ENCODE results near the gene CNGA2. TPM values are rescaled to one million over a fixed set of nuclear protein-coding genes. Genes with fewer than 3 reads are reported as not detected.

The CNGA2 gene
- total and polyA plus RNA-seq, 4 donors, result not detected

GRCh38 chrX:151698485-151698884, 36.1 kb upstream of the CNGA2 start:
- Histone ChIP-seq H3K4me1 (ENCODE audit: control insufficient read depth, insufficient read depth, low read length) (peaks cover 24% of the 10 kb centered on the region), H3K9me3 (ENCODE audit: control insufficient read depth, insufficient read depth, low read length) (no peaks in the 10 kb centered on the region), H3K27ac (ENCODE audit: low read depth, low read length) (no peak overlapping the region), H3K4me3 (ENCODE audit: low read depth, low read length) (no peak overlapping the region), H3K36me3 (ENCODE audit: control insufficient read depth, insufficient read depth, low read length) (peaks cover 12% of the 10 kb centered on the region), H3K27me3 (ENCODE audit: control insufficient read depth, insufficient read depth, low read length) (no peaks in the 10 kb centered on the region)
- DNase-seq (ENCODE audit: low read depth in 4 of 6, low spot score in 6 of 6), result no peak
- WGBS (ENCODE audit: insufficient coverage), result 72% methylated on average over 6 of the region's 6 CpGs

GRCh38 chrX:151699746-151700145, 34.8 kb upstream of the CNGA2 start:
- H3K4me3 ChIP-seq (ENCODE audit: low read depth, low read length), result no peak overlapping the region
- no peak overlapping the region for H3K27ac ChIP-seq (ENCODE audit: low read depth, low read length)
- no peaks in the 10 kb centered on the region for H3K27me3 ChIP-seq (ENCODE audit: control insufficient read depth, insufficient read depth, low read length)
- WGBS (ENCODE audit: insufficient coverage), result 89% methylated on average over 9 of the region's 9 CpGs
- H3K4me1 ChIP-seq (ENCODE audit: control insufficient read depth, insufficient read depth, low read length), result peaks cover 17% of the 10 kb centered on the region
- H3K9me3 ChIP-seq (ENCODE audit: control insufficient read depth, insufficient read depth, low read length), result no peaks in the 10 kb centered on the region
- H3K36me3 ChIP-seq (ENCODE audit: control insufficient read depth, insufficient read depth, low read length), result peaks cover 12% of the 10 kb centered on the region
- no peak for DNase-seq (ENCODE audit: low read depth in 4 of 6, low spot score in 6 of 6)

GRCh38 chrX:151700581-151700980, 34.0 kb upstream of the CNGA2 start:
- Histone ChIP-seq H3K4me3 (ENCODE audit: low read depth, low read length) (no peak overlapping the region), H3K36me3 (ENCODE audit: control insufficient read depth, insufficient read depth, low read length) (peaks cover 12% of the 10 kb centered on the region), H3K4me1 (ENCODE audit: control insufficient read depth, insufficient read depth, low read length) (peaks cover 14% of the 10 kb centered on the region), H3K27me3 (ENCODE audit: control insufficient read depth, insufficient read depth, low read length) (no peaks in the 10 kb centered on the region), H3K27ac (ENCODE audit: low read depth, low read length) (no peak overlapping the region), H3K9me3 (ENCODE audit: control insufficient read depth, insufficient read depth, low read length) (no peaks in the 10 kb centered on the region)
- 82% methylated on average over 16 of the region's 16 CpGs for WGBS (ENCODE audit: insufficient coverage)
- DNase-seq (ENCODE audit: low read depth in 4 of 6, low spot score in 6 of 6), result no peak

- peaks cover 9% of the 10 kb centered on the region for H3K4me1 ChIP-seq (ENCODE audit: control insufficient read depth, insufficient read depth, low read length)
- H3K9me3 ChIP-seq (ENCODE audit: control insufficient read depth, insufficient read depth, low read length), result no peaks in the 10 kb centered on the region
- WGBS (ENCODE audit: insufficient coverage), result no CpG with 5 or more reads among the region's 4 CpGs
- H3K36me3 ChIP-seq (ENCODE audit: control insufficient read depth, insufficient read depth, low read length), result peaks cover 12% of the 10 kb centered on the region
- no peak overlapping the region for H3K4me3 ChIP-seq (ENCODE audit: low read depth, low read length)
- no peaks in the 10 kb centered on the region for H3K27me3 ChIP-seq (ENCODE audit: control insufficient read depth, insufficient read depth, low read length)
- no peak overlapping the region for H3K27ac ChIP-seq (ENCODE audit: low read depth, low read length)
- DNase-seq (ENCODE audit: low read depth in 4 of 6, low spot score in 6 of 6), result no peak
Measured at GRCh38 chrX:151701071-151701470, 33.5 kb upstream of the CNGA2 start.

- H3K27me3 ChIP-seq (ENCODE audit: control insufficient read depth, insufficient read depth, low read length), result no peaks in the 10 kb centered on the region
Measured at GRCh38 chrX:151701531-151701930, 33.0 kb upstream of the CNGA2 start.

GRCh38 chrX:151702026-151702714, 32.4 kb upstream of the CNGA2 start:
- no peak overlapping the region for H3K4me3 ChIP-seq (ENCODE audit: low read depth, low read length)
- no peak overlapping the region for H3K27ac ChIP-seq (ENCODE audit: low read depth, low read length)
- no peaks in the 10 kb centered on the region for H3K9me3 ChIP-seq (ENCODE audit: control insufficient read depth, insufficient read depth, low read length)
- H3K36me3 ChIP-seq (ENCODE audit: control insufficient read depth, insufficient read depth, low read length), result peaks cover 12% of the 10 kb centered on the region
- DNase-seq (ENCODE audit: low read depth in 4 of 6, low spot score in 6 of 6), result no peak
- H3K4me1 ChIP-seq (ENCODE audit: control insufficient read depth, insufficient read depth, low read length), result peaks cover 8% of the 10 kb centered on the region
- WGBS (ENCODE audit: insufficient coverage), result 59% methylated on average over 3 of the region's 9 CpGs
- no peaks in the 10 kb centered on the region for H3K27me3 ChIP-seq (ENCODE audit: control insufficient read depth, insufficient read depth, low read length)

More at GRCh38 chrX:151701531-151701930, 33.0 kb upstream of the CNGA2 start:
- WGBS (ENCODE audit: insufficient coverage), result 67% methylated on average over 3 of the region's 7 CpGs
- peaks cover 8% of the 10 kb centered on the region for H3K4me1 ChIP-seq (ENCODE audit: control insufficient read depth, insufficient read depth, low read length)
- peaks cover 12% of the 10 kb centered on the region for H3K36me3 ChIP-seq (ENCODE audit: control insufficient read depth, insufficient read depth, low read length)
- H3K27ac ChIP-seq (ENCODE audit: low read depth, low read length), result no peak overlapping the region
- H3K4me3 ChIP-seq (ENCODE audit: low read depth, low read length), result no peak overlapping the region
- DNase-seq (ENCODE audit: low read depth in 4 of 6, low spot score in 6 of 6), result no peak
- no peaks in the 10 kb centered on the region for H3K9me3 ChIP-seq (ENCODE audit: control insufficient read depth, insufficient read depth, low read length)

GRCh38 chrX:151702741-151703340, 31.7 kb upstream of the CNGA2 start:
- H3K27ac ChIP-seq (ENCODE audit: low read depth, low read length), result no peak overlapping the region
- no peaks in the 10 kb centered on the region for H3K27me3 ChIP-seq (ENCODE audit: control insufficient read depth, insufficient read depth, low read length)
- WGBS (ENCODE audit: insufficient coverage), result 48% methylated on average over 6 of the region's 7 CpGs
- peaks cover 12% of the 10 kb centered on the region for H3K36me3 ChIP-seq (ENCODE audit: control insufficient read depth, insufficient read depth, low read length)
- H3K4me1 ChIP-seq (ENCODE audit: control insufficient read depth, insufficient read depth, low read length), result peaks cover 5% of the 10 kb centered on the region
- no peak overlapping the region for H3K4me3 ChIP-seq (ENCODE audit: low read depth, low read length)
- DNase-seq (ENCODE audit: low read depth in 4 of 6, low spot score in 6 of 6), result no peak
- no peaks in the 10 kb centered on the region for H3K9me3 ChIP-seq (ENCODE audit: control insufficient read depth, insufficient read depth, low read length)

GRCh38 chrX:151703487-151703886, 31.1 kb upstream of the CNGA2 start:
- no peaks in the 10 kb centered on the region for H3K9me3 ChIP-seq (ENCODE audit: control insufficient read depth, insufficient read depth, low read length)
- 34% methylated on average over 4 of the region's 7 CpGs for WGBS (ENCODE audit: insufficient coverage)
- H3K4me1 ChIP-seq (ENCODE audit: control insufficient read depth, insufficient read depth, low read length), result peaks cover 5% of the 10 kb centered on the region
- no peaks in the 10 kb centered on the region for H3K27me3 ChIP-seq (ENCODE audit: control insufficient read depth, insufficient read depth, low read length)
- H3K4me3 ChIP-seq (ENCODE audit: low read depth, low read length), result no peak overlapping the region
- no peak overlapping the region for H3K27ac ChIP-seq (ENCODE audit: low read depth, low read length)
- H3K36me3 ChIP-seq (ENCODE audit: control insufficient read depth, insufficient read depth, low read length), result peaks cover 12% of the 10 kb centered on the region
- peak in 2 of 6 donors; percentile 49 to 60 for DNase-seq (ENCODE audit: low read depth in 4 of 6, low spot score in 6 of 6)

GRCh38 chrX:151704041-151704663, 30.4 kb upstream of the CNGA2 start:
- no peaks in the 10 kb centered on the region for H3K27me3 ChIP-seq (ENCODE audit: control insufficient read depth, insufficient read depth, low read length)
- peaks cover 12% of the 10 kb centered on the region for H3K36me3 ChIP-seq (ENCODE audit: control insufficient read depth, insufficient read depth, low read length)
- H3K4me3 ChIP-seq (ENCODE audit: low read depth, low read length), result no peak overlapping the region
- no peak for DNase-seq (ENCODE audit: low read depth in 4 of 6, low spot score in 6 of 6)
- H3K9me3 ChIP-seq (ENCODE audit: control insufficient read depth, insufficient read depth, low read length), result no peaks in the 10 kb centered on the region
- 58% methylated on average over 10 of the region's 13 CpGs for WGBS (ENCODE audit: insufficient coverage)
- H3K4me1 ChIP-seq (ENCODE audit: control insufficient read depth, insufficient read depth, low read length), result peaks cover 5% of the 10 kb centered on the region
- H3K27ac ChIP-seq (ENCODE audit: low read depth, low read length), result no peak overlapping the region

GRCh38 chrX:151708821-151709220, 25.7 kb upstream of the CNGA2 start:
- Histone ChIP-seq H3K4me3 (ENCODE audit: low read depth, low read length) (no peak overlapping the region), H3K27ac (ENCODE audit: low read depth, low read length) (no peak overlapping the region), H3K4me1 (ENCODE audit: control insufficient read depth, insufficient read depth, low read length) (no peaks in the 10 kb centered on the region), H3K9me3 (ENCODE audit: control insufficient read depth, insufficient read depth, low read length) (no peaks in the 10 kb centered on the region), H3K27me3 (ENCODE audit: control insufficient read depth, insufficient read depth, low read length) (no peaks in the 10 kb centered on the region), H3K36me3 (ENCODE audit: control insufficient read depth, insufficient read depth, low read length) (no peaks in the 10 kb centered on the region)
- 84% methylated on average over 7 of the region's 7 CpGs for WGBS (ENCODE audit: insufficient coverage)
- no peak for DNase-seq (ENCODE audit: low read depth in 4 of 6, low spot score in 6 of 6)

Measured in spinal cord (tissue), 10 donors.